LNCAP (cell line): Measurements from ENCODE around the gene LGALS4.

Source experiments
- CTCF ChIP-seq: fragments of 450-650 bp; IDR thresholded peaks from 2 replicates; pipeline ENCODE4 v1.5.1; 2017; ENCODE audit warnings: mild to moderate bottlenecking

Gene LGALS4

GRCh38 chr19:38815059-38816001, 2.6 kb upstream of the LGALS4 start:
- TF ChIP-seq CTCF, result no peak

GRCh38 chr19:38813323-38813722, 578 bp upstream of the LGALS4 start:
- no peak for TF ChIP-seq CTCF

- TF ChIP-seq CTCF, result no peak
These were observed 520 bp downstream of the LGALS4 start for GRCh38 chr19:38812009-38812840.

GRCh38 chr19:38809592-38810252, 3.0 kb downstream of the LGALS4 start:
- no peak for TF ChIP-seq CTCF

GRCh38 chr19:38808741-38809140, 4.0 kb downstream of the LGALS4 start:
- no peak for TF ChIP-seq CTCF

- no peak for TF ChIP-seq CTCF
These were observed 6.4 kb downstream of the LGALS4 start for GRCh38 chr19:38806371-38806770.

GRCh38 chr19:38805180-38805579, 7.6 kb downstream of the LGALS4 start:
- TF ChIP-seq CTCF, result no peak
